NCI-H2227 (cell line): ENCODE measurements around the gene FBLN5.

Experiments
- DNase-seq: peaks from one replicate; lab custom pipeline; 2025; ENCODE audit not compliant: unreplicated experiment; lab: John Stamatoyannopoulos, UW

Gene FBLN5

GRCh38 chr14:91834571-91834970 lies 112.9 kb downstream of the FBLN5 start:
- no peak for DNase-seq

GRCh38 chr14:91831337-91831736 lies 116.2 kb downstream of the FBLN5 start:
- DNase-seq, result no peak

GRCh38 chr14:91830777-91831176 lies 116.7 kb downstream of the FBLN5 start:
- no peak for DNase-seq

GRCh38 chr14:91829511-91829910 lies 118.0 kb downstream of the FBLN5 start:
- no peak for DNase-seq

GRCh38 chr14:91827746-91828145 lies 119.7 kb downstream of the FBLN5 start:
- DNase-seq, result no peak
